ENCODE data around the gene LYRM4. TPM values are rescaled to one million over a fixed set of nuclear protein-coding genes. Genes with fewer than 3 reads are reported as not detected.

LYRM4 gene
- total and polyA plus RNA-seq, 9 of the 15 experiments (the other 6 are each of a cell fraction or from before 2014, with no cell fraction given), result 24.2 to 69.4 (median 41.8) TPM

GRCh38 chr6:5260661-5261544 lies at the start of gene LYRM4, which contains the start of gene FARS2 (continued):
- TF ChIP-seq ZSCAN32 (CRISPR knock-in tag; IDR thresholded peaks at IDR 0.05) (no peak), POLR3G (IDR thresholded peaks at IDR 0.05; ENCODE audit: extremely low read depth, insufficient read length, insufficient replicate concordance) (no peak), TARDBP (IDR thresholded peaks at IDR 0.05) (peak; percentile 50), ELF2 (CRISPR knock-in tag; IDR thresholded peaks at IDR 0.05) (peak; percentile 75), RFX7 (CRISPR knock-in tag; IDR thresholded peaks at IDR 0.05) (no peak), RHOXF2B (CRISPR knock-in tag; conservative IDR thresholded peaks at IDR 0.05) (0 out of 2 replicates have a peak, but pooled peaks have one; percentile 18), ESRRA (IDR thresholded peaks at IDR 0.05; ENCODE audit: borderline replicate concordance, low read depth) (peak; percentile 77; the same call in 1 of the 2 replicates), ZNF318 (IDR thresholded peaks at IDR 0.05; ENCODE audit: borderline replicate concordance in 1 of 2, low read depth in 1 of 2) (no peak), TGIF2 (CRISPR knock-in tag; IDR thresholded peaks at IDR 0.05) (peak; percentile 56; the same call in 1 of the 2 replicates), ZBTB34 (CRISPR knock-in tag; IDR thresholded peaks at IDR 0.05) (no peak)
- TF ChIP-seq, protein P1, sequence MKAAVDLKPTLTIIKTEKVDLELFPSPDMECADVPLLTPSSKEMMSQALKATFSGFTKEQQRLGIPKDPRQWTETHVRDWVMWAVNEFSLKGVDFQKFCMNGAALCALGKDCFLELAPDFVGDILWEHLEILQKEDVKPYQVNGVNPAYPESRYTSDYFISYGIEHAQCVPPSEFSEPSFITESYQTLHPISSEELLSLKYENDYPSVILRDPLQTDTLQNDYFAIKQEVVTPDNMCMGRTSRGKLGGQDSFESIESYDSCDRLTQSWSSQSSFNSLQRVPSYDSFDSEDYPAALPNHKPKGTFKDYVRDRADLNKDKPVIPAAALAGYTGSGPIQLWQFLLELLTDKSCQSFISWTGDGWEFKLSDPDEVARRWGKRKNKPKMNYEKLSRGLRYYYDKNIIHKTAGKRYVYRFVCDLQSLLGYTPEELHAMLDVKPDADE (conservative IDR thresholded peaks at IDR 0.05; ENCODE audit: control insufficient read depth, low read depth, low read length), result peak; percentile 85
- TF ChIP-seq, protein P2, sequence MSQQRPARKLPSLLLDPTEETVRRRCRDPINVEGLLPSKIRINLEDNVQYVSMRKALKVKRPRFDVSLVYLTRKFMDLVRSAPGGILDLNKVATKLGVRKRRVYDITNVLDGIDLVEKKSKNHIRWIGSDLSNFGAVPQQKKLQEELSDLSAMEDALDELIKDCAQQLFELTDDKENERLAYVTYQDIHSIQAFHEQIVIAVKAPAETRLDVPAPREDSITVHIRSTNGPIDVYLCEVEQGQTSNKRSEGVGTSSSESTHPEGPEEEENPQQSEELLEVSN (IDR thresholded peaks at IDR 0.05; ENCODE audit: borderline replicate concordance in 1 of 2, extremely low read depth in 1 of 2, insufficient read depth in 1 of 2, insufficient read length in 1 of 2, low read depth in 1 of 2, low read length in 1 of 2, poor library complexity in 1 of 2, severe bottlenecking in 1 of 2), result peak in 1 of 2 experiments; percentile 65

Data from K562 (cell line).